Fibroblast of the aortic adventitia (primary cell): ENCODE measurements around the gene ABHD18. TPM values are rescaled to one million over a fixed set of nuclear protein-coding genes. Genes with fewer than 3 reads are reported as not detected.
"Not testable (repeated sequence)": the region's sequence is repeated elsewhere in the genome, so short reads cannot be mapped to it uniquely, and the experiment has no call there.

Experiments used
- DNase-seq: peaks from one replicate; pipeline ENCODE4 v3.0.0-alpha.2; 2010; ENCODE audit warnings: low read depth
- H3K4me3 ChIP-seq: 2 replicates; pipeline ENCODE4 v1.5.1; 2011; ENCODE audit warnings: low read depth, mild to moderate bottlenecking, control low read depth, low read length, moderate library complexity
- total RNA-seq: library from RNA; depleted of rRNA; stranded (reverse); fragments of >200 nt; gene quantifications from 2 replicates; pipeline ENCODE4 v1.2.3, GENCODE V29; 2012; ENCODE audit warnings: low replicate concordance
- TF ChIP-seq, protein P1 (sequence below): IDR thresholded peaks from 2 replicates; pipeline ENCODE4 v1.5.1; 2011; ENCODE audit warnings: mild to moderate bottlenecking, low read length, control low read depth, inconsistent platforms; ENCODE audit not compliant: insufficient read depth

ABHD18 gene
- total RNA-seq, 1 donor, result 6.0 TPM

DNA sequence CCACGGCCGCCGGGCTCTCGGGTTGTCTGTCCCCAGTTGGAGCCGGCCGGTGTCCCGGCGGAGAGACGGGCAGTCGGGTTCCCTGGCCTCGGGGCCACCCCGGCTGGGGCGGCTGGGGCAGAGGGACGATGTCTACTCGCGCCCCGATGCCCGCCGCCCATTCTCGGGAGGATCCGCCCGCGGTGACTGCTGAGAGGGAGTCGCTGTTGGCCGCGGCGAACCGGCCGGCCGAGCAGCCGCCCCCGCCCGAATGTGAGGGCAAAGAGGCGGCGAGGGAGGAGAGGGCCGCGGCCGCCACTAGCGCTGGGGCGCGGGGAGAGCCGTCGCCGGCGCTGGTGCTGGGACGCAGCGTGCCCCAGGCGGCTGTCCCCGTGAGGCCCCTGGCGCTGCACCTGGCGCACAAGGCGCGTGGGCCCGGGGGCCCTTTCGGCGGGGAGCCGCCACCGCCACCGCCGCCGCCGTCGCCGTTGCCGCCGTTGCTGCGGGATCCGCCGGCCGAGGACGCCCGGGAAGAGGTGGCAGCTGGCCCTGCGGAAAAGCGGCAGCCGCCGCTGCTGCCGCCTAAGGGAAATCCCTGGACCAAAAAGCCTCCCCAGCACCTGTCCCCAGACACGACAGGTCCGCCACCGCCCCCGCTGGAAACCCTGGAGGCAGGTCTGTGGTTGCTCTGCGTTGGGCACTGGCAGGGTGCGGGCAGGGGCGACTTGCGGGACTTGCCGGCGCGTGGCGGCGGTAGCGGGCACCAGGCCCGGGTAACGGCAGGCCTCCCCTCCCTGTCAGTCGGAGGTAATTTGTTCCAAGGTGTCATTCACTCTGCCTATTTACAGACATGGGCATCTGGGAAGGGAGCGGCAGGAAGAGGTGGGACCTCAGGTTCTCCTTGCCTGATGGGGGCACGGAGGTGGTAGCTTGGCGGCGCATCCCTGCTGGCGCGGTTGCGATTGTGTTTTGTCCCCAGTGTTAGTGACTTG is 96.6 kb downstream of the ABHD18 start:
- DNase-seq, result peak; percentile 15
- peak overlapping the region; percentile 85 for H3K4me3 ChIP-seq
- TF ChIP-seq, protein P1, sequence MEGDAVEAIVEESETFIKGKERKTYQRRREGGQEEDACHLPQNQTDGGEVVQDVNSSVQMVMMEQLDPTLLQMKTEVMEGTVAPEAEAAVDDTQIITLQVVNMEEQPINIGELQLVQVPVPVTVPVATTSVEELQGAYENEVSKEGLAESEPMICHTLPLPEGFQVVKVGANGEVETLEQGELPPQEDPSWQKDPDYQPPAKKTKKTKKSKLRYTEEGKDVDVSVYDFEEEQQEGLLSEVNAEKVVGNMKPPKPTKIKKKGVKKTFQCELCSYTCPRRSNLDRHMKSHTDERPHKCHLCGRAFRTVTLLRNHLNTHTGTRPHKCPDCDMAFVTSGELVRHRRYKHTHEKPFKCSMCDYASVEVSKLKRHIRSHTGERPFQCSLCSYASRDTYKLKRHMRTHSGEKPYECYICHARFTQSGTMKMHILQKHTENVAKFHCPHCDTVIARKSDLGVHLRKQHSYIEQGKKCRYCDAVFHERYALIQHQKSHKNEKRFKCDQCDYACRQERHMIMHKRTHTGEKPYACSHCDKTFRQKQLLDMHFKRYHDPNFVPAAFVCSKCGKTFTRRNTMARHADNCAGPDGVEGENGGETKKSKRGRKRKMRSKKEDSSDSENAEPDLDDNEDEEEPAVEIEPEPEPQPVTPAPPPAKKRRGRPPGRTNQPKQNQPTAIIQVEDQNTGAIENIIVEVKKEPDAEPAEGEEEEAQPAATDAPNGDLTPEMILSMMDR, result no peak

DNA sequence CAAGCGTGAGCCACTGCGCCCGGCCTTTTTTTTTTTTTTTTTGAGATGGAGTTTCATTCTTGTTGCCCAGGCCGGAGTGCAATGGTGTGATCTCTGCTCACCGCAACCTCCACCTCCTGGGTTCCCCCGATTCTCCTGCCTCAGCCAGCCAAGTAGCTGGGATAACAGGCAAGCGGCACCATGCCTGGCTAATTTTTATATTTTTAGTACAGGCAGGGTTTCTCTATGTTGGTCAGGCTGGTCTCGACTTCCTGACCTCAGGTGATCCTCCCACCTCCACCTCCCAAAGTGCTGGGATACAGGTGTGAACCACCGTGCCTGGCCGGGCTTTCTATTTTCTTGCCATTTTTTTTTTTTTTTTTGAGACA is 101.2 kb downstream of the ABHD18 start:
- H3K4me3 ChIP-seq, DNase-seq: not testable (repeated sequence)

DNA sequence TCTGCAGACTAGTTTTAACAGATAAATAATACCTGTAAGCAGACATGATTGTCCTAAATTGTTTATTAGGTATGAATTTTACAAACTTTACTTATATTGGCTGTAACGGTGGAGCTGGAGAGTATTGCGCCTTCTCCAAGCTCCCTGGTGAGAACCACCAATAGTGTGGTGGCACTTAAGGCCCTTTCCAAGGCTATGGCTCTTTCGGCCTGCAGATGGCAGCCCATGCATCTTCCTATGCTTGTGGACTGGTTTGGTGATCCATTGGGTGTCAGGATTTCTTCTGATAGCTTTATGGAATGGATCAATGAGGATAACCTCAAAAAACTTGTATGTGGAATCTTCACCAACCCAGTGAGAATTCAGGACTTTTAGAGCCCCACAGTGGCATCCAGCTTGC is 103.7 kb downstream of the ABHD18 start:
- no peak overlapping the region for H3K4me3 ChIP-seq
- TF ChIP-seq, protein P1, result peak; percentile 31
- peak; percentile 25 for DNase-seq

DNA sequence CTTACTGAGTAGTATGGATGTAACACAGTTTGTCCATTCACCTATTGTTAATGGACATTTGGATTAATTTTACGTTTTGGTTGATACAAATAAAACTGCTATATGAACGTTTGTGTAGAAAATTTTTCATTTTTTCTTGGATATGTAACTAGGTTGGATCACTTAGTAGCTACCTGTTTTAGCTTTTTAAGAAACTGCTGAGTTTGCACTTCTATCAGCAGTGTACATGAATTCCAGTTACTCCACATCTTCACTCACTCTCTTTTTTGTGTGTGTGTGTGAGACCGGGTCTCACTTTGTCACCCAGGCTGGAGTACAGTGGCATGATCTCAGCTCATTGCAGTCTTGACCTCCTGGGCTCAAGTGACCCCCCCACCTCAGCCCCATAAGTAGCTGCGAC is 111.3 kb downstream of the ABHD18 start:
- H3K4me3 ChIP-seq, result no peak overlapping the region
- no peak for DNase-seq
- TF ChIP-seq, protein P1, result no peak

Other genes starting within 250 kb of the ABHD18 start
- not detected in 2 replicates for gene SLC25A31, start 235.0 kb upstream of the ABHD18 start, total RNA-seq
- 10.7 and 10.9 TPM in 2 replicates for gene HSPA4L, start 183.1 kb upstream of the ABHD18 start, total RNA-seq
- gene PLK4, start 84.5 kb upstream of the ABHD18 start, total RNA-seq, result 0.33 and 21.4 TPM in 2 replicates
- 15.8 and 22.7 TPM in 2 replicates for gene MFSD8, start 233 bp upstream of the ABHD18 start, total RNA-seq
- gene LARP1B, start 95.9 kb downstream of the ABHD18 start, total RNA-seq, result 13.7 and 23.8 TPM in 2 replicates